ENCODE measurements around the gene LIF. TPM values are rescaled to one million over a fixed set of nuclear protein-coding genes. Genes with fewer than 3 reads are reported as not detected.

Gene LIF
- total RNA-seq, 2 experiments from 2014 or later: 0.06 TPM; not detected in 1

DNA sequence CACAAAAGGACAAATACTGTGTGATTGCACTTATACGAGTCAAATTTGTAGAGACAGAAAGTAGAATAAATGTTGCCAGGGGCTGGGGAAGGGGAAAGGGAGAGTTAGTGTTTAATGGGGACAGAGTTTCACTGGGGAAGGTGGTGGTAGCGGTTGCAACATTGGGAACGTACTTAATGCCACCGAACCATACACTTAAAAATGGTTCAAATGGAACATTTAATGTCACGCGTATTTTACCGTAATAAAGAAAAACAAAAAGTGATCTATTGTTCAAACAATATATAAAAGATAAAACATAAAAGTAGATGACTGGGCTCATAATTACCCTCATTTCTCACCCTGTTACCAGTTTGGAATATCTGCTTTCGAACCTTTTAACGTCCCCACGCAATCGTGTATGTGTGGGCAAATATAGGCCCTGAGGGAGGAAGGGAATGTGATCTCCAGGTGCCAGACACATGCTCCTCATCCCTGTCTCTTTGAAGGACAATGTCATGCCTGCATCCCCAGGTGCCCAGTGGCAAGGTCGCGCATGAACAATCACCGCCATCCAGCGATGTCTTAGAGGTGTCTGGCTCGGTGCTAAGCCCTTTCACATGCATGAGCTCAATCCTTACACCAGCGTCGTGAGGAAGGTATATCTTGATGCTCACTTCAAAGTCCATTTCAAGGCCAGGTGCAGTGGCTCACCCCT lies 35.3 kb downstream of the LIF start:
- DNase-seq (ENCODE audit: low spot score): no peak
- no peak for TF ChIP-seq EZH2phosphoT487 (IDR thresholded peaks at IDR 0.05; ENCODE audit: borderline replicate concordance, low read depth, low read length)
- TF ChIP-seq, protein P1, sequence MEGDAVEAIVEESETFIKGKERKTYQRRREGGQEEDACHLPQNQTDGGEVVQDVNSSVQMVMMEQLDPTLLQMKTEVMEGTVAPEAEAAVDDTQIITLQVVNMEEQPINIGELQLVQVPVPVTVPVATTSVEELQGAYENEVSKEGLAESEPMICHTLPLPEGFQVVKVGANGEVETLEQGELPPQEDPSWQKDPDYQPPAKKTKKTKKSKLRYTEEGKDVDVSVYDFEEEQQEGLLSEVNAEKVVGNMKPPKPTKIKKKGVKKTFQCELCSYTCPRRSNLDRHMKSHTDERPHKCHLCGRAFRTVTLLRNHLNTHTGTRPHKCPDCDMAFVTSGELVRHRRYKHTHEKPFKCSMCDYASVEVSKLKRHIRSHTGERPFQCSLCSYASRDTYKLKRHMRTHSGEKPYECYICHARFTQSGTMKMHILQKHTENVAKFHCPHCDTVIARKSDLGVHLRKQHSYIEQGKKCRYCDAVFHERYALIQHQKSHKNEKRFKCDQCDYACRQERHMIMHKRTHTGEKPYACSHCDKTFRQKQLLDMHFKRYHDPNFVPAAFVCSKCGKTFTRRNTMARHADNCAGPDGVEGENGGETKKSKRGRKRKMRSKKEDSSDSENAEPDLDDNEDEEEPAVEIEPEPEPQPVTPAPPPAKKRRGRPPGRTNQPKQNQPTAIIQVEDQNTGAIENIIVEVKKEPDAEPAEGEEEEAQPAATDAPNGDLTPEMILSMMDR (conservative IDR thresholded peaks at IDR 0.05; ENCODE audit: low read length): no peak
- ChIA-PET POLR2A (no interaction called here), CTCF (ENCODE audit: unreplicated experiment) (no interaction called here)
- Histone ChIP-seq H3K4me2 (ENCODE audit: low read length) (no peak overlapping the region), H3K36me3 (ENCODE audit: insufficient read depth, low read length) (no peaks in the 10 kb centered on the region), H3K4me1 (ENCODE audit: insufficient read depth, low read length, poor library complexity, severe bottlenecking) (no peaks in the 10 kb centered on the region), H3K27ac (ENCODE audit: low read depth, low read length, poor library complexity, severe bottlenecking) (no peak overlapping the region), H3K9me2 (ENCODE audit: insufficient read depth, low read length) (no peaks in the 10 kb centered on the region), H3K4me3 (ENCODE audit: low read depth, low read length, poor library complexity, severe bottlenecking) (no peak overlapping the region), H4K20me1 (ENCODE audit: insufficient read depth, low read length) (no peaks in the 10 kb centered on the region), H3K79me2 (ENCODE audit: insufficient read depth, low read depth, low read length) (no peaks in the 10 kb centered on the region), H2AFZ (ENCODE audit: low read length) (no peak overlapping the region), H3K9me3 (ENCODE audit: low read length) (no peaks in the 10 kb centered on the region)
- intact Hi-C loops (cut with micrococcal nuclease; ENCODE audit: unreplicated experiment): no loop called here
- no TSS peak for BruUV-seq (replicated peaks)

DNA sequence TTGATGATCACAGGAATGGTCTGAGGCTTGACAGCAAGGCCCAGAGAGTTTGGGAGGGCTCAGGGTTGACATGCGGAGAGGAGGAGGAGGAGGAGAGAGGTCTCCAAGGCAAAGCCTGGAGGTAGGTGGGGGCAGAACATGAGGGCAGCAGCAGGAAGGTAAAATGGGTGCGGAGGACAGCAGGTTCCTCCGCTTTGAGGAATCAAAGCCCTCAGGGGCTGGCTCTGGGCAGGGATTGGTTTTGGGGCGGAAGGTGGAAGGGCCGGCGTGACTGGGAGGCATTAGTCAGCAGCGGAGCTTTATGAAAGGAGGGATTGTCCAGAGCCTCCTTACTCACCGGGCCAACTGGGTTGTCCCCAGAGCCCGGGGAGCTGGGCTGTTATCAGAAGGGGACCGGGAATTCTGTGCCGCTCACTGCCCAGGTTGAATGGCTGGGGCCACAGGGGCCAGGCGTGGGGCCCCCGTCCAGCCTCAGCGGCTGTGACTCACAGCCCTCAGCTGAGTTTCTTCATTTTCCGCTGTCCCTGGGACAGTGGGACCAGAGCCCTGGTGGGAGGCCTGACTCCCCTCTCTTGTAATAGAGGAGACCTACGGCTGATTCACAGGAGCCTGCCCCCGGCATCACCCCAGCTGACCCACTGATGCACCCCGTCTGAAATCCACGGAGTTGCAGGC lies 36.2 kb downstream of the LIF start:
- ChIA-PET POLR2A (no interaction called here), CTCF (ENCODE audit: unreplicated experiment) (no interaction called here)
- no TSS peak for BruUV-seq (replicated peaks)
- no peaks in the 10 kb centered on the region for H4K20me1 ChIP-seq (ENCODE audit: insufficient read depth, low read length)
- no peak overlapping the region for H3K4me2 ChIP-seq (ENCODE audit: low read length)
- H3K79me2 ChIP-seq (ENCODE audit: insufficient read depth, low read depth, low read length): no peaks in the 10 kb centered on the region
- H3K4me1 ChIP-seq (ENCODE audit: insufficient read depth, low read length, poor library complexity, severe bottlenecking): no peaks in the 10 kb centered on the region
- TF ChIP-seq EZH2phosphoT487 (IDR thresholded peaks at IDR 0.05; ENCODE audit: borderline replicate concordance, low read depth, low read length): no peak
- TF ChIP-seq, protein P1 (conservative IDR thresholded peaks at IDR 0.05; ENCODE audit: low read length): no peak
- intact Hi-C loops (cut with micrococcal nuclease; ENCODE audit: unreplicated experiment): no loop called here
- no peaks in the 10 kb centered on the region for H3K9me3 ChIP-seq (ENCODE audit: low read length)
- H2AFZ ChIP-seq (ENCODE audit: low read length): no peak overlapping the region
- no peak for DNase-seq (ENCODE audit: low spot score)
- H3K9me2 ChIP-seq (ENCODE audit: insufficient read depth, low read length): no peaks in the 10 kb centered on the region
- no peak overlapping the region for H3K27ac ChIP-seq (ENCODE audit: low read depth, low read length, poor library complexity, severe bottlenecking)
- H3K4me3 ChIP-seq (ENCODE audit: low read depth, low read length, poor library complexity, severe bottlenecking): no peak overlapping the region
- no peaks in the 10 kb centered on the region for H3K36me3 ChIP-seq (ENCODE audit: insufficient read depth, low read length)

DNA sequence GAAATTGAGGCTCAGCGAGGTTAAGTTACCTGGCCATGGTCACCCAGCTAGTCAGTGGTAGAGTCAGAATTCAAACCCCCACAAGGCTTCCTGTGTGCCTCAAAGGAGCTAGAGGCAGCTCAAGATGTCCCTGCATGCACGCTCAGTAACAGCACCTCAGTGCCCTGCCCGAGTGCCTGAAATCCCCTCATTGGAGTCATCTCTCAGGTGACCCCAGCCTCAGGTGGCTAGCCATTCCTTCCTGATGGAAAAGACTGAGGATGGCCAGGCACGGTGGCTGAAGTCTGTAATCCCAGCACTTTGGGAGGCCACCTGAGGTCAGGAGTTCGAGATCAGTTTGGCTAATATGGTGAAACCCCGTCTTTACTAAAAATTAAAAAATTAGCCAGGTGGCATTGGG lies 36.9 kb downstream of the LIF start:
- ChIA-PET POLR2A (interaction anchor here (0.7 kb wide), 1 partner anchor 13 kb away, joined by 5 read pairs; no protein-coding TSS in a partner anchor), CTCF (ENCODE audit: unreplicated experiment) (no interaction called here)
- Histone ChIP-seq H3K4me2 (ENCODE audit: low read length) (no peak overlapping the region), H2AFZ (ENCODE audit: low read length) (no peak overlapping the region), H3K79me2 (ENCODE audit: insufficient read depth, low read depth, low read length) (no peaks in the 10 kb centered on the region), H3K4me1 (ENCODE audit: insufficient read depth, low read length, poor library complexity, severe bottlenecking) (no peaks in the 10 kb centered on the region), H3K9me3 (ENCODE audit: low read length) (no peaks in the 10 kb centered on the region), H4K20me1 (ENCODE audit: insufficient read depth, low read length) (no peaks in the 10 kb centered on the region), H3K4me3 (ENCODE audit: low read depth, low read length, poor library complexity, severe bottlenecking) (no peak overlapping the region), H3K36me3 (ENCODE audit: insufficient read depth, low read length) (no peaks in the 10 kb centered on the region), H3K9me2 (ENCODE audit: insufficient read depth, low read length) (no peaks in the 10 kb centered on the region), H3K27ac (ENCODE audit: low read depth, low read length, poor library complexity, severe bottlenecking) (no peak overlapping the region)
- TF ChIP-seq, protein P1 (conservative IDR thresholded peaks at IDR 0.05; ENCODE audit: low read length): no peak
- no peak for TF ChIP-seq EZH2phosphoT487 (IDR thresholded peaks at IDR 0.05; ENCODE audit: borderline replicate concordance, low read depth, low read length)
- intact Hi-C loops (cut with micrococcal nuclease; ENCODE audit: unreplicated experiment): no loop called here
- BruUV-seq (replicated peaks): no TSS peak
- DNase-seq (ENCODE audit: low spot score): no peak

Data from OCI-LY7 (cell line).